Stomach (tissue), 4 donors: ENCODE results near the gene FBXO10.

ENCODE experiments used
- POLR2A ChIP-seq, 4 donors: fragments of 450-650 bp; IDR thresholded peaks; one replicate each; pipeline ENCODE4 v1.6.1; 2016; ENCODE audit warnings: antibody characterized with exemption in 4 of 4, control low read depth in 2 of 4, mild to moderate bottlenecking in 1 of 4, moderate library complexity in 1 of 4
- POLR2AphosphoS5 ChIP-seq, 3 donors: sonication (generic); formaldehyde crosslinking; IDR thresholded peaks; one replicate each; pipeline ENCODE4 v1.6.1; 2016; ENCODE audit warnings: antibody characterized with exemption in 3 of 3
- TF ChIP-seq, protein P1 (sequence below), 7 experiments: fragments of 450-650 bp in 4 of 7; fragments of 200-600 bp in 3 of 7; sonication (generic) in 3 of 7; IDR thresholded peaks; one replicate each; pipeline ENCODE4 v1.5.1; 2016 to 2019; ENCODE audit warnings: antibody characterized with exemption in 7 of 7, control low read depth in 2 of 7, mild to moderate bottlenecking in 1 of 7

DNA sequence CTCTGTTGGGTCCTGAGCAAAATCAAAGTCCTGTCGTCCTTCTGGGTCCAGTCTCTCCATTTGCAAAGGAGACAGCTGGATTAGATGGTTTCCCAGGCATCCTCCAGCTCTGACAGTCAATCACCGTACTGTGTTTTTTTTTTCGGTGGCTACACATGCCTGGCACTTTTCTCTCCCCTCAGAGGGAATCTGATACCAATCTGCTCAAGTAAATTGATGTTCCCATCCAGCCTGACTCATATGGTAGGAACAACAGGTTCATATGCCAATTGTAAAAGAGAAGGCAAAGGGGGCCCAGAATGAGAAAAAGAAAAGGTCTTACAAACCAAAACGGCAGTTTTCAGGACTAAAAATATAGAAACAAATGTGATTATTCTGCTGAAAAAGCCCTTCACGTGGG is 1.2 kb downstream of the FBXO10 start:
- TF ChIP-seq POLR2AphosphoS5 (IDR thresholded peaks at IDR 0.05) (no peak), POLR2A (IDR thresholded peaks at IDR 0.05) (no peak)
- TF ChIP-seq, protein P1, sequence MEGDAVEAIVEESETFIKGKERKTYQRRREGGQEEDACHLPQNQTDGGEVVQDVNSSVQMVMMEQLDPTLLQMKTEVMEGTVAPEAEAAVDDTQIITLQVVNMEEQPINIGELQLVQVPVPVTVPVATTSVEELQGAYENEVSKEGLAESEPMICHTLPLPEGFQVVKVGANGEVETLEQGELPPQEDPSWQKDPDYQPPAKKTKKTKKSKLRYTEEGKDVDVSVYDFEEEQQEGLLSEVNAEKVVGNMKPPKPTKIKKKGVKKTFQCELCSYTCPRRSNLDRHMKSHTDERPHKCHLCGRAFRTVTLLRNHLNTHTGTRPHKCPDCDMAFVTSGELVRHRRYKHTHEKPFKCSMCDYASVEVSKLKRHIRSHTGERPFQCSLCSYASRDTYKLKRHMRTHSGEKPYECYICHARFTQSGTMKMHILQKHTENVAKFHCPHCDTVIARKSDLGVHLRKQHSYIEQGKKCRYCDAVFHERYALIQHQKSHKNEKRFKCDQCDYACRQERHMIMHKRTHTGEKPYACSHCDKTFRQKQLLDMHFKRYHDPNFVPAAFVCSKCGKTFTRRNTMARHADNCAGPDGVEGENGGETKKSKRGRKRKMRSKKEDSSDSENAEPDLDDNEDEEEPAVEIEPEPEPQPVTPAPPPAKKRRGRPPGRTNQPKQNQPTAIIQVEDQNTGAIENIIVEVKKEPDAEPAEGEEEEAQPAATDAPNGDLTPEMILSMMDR (IDR thresholded peaks at IDR 0.05) = no peak
